ENCODE data around the gene BAK1. TPM values are rescaled to one million over a fixed set of nuclear protein-coding genes. Genes with fewer than 3 reads are reported as not detected.

Gene BAK1
- 38.7 and 42.7 TPM in 2 replicates for total RNA-seq

GRCh38 chr6:33579828-33580714 is at the start of gene BAK1:
TSS of gene BAK1 (minus strand) at chr6:33580276. CDS start at chr6:33577604, 2,672 bp downstream.

GRCh38 chr6:33620856-33621710 is 41.0 kb upstream of the BAK1 start, which contains the start of gene ITPR3:
TSS of gene ITPR3 (plus strand) at chr6:33621322. CDS start at chr6:33621603, 281 bp downstream.

Other genes starting within 250 kb of the BAK1 start
- 14.0 and 50.8 TPM in 2 replicates for gene KIFC1, start 188.5 kb downstream of the BAK1 start, total RNA-seq
- gene PHF1, start 169.3 kb downstream of the BAK1 start, total RNA-seq: 20.3 and 27.3 TPM in 2 replicates
- 201 and 221 TPM in 2 replicates for gene CUTA, start 162.2 kb downstream of the BAK1 start, total RNA-seq
- 0.72 and 2.8 TPM in 2 replicates for gene SYNGAP1, start 160.2 kb downstream of the BAK1 start, total RNA-seq
- gene ZBTB9, start 125.7 kb downstream of the BAK1 start, total RNA-seq: 4.4 and 6.5 TPM in 2 replicates
- gene ITPR3, start 41.0 kb upstream of the BAK1 start, total RNA-seq: 74.2 and 125 TPM in 2 replicates
- 42.2 and 60.3 TPM in 2 replicates for gene UQCC2, start 131.4 kb upstream of the BAK1 start, total RNA-seq
- not detected in 2 replicates for gene IP6K3, start 166.6 kb upstream of the BAK1 start, total RNA-seq
- gene LEMD2, start 208.9 kb upstream of the BAK1 start, total RNA-seq: 55.8 and 57.2 TPM in 2 replicates
- not detected in 2 replicates for gene MLN, start 223.7 kb upstream of the BAK1 start, total RNA-seq